Measurements from ENCODE around the gene RPH3AL. TPM values are rescaled to one million over a fixed set of nuclear protein-coding genes. Genes with fewer than 3 reads are reported as not detected.
"Not testable (repeated sequence)": the region's sequence is repeated elsewhere in the genome, so short reads cannot be mapped to it uniquely, and the experiment has no call there.

The RPH3AL gene
- total RNA-seq, 4 donors from 2014 or later = 24.3 to 90.5 (median 47.2) TPM

GRCh38 chr17:204427-205147, 148.0 kb downstream of the RPH3AL start:
- Histone ChIP-seq H3K9me3 (no peaks in the 10 kb centered on the region), H3K36me3 (no peaks in the 10 kb centered on the region), H3K27me3 (peaks cover 11% of the 10 kb centered on the region), H3K4me3 (no peak overlapping the region), H3K4me1 (peaks cover 0 to 6% (median 5%) of the 10 kb centered on the region in 4 donors), H3K27ac (no peak overlapping the region)
- DNase-seq = no peak
- TF ChIP-seq CTCF (IDR thresholded peaks at IDR 0.05) (no peak), POLR2A (IDR thresholded peaks at IDR 0.05) (no peak)
- 43 to 53% methylated on average over 4 to 11 of the region's 11 CpGs for WGBS, 2 donors (ENCODE audit: low coverage in 1 of 2)
- in situ Hi-C loops (cut with MboI; ENCODE audit: low pct_ligation_motif_present in 1 of 4, low pct_unique_long_range_greater_than_20kb in 1 of 4, low sequenced_read_pairs in 3 of 4) = no loop called here
- intact Hi-C loops (cut with DNase I; ENCODE audit: low total_unique reads) = no loop called here

GRCh38 chr17:202501-202951, 150.1 kb downstream of the RPH3AL start:
- TF ChIP-seq POLR2A (IDR thresholded peaks at IDR 0.05) = no peak
- TF ChIP-seq CTCF (IDR thresholded peaks at IDR 0.05) = no peak
- TF ChIP-seq POLR2AphosphoS5 (IDR thresholded peaks at IDR 0.05) = no peak
- no peak for TF ChIP-seq EP300 (IDR thresholded peaks at IDR 0.05; ENCODE audit: low read depth)
- Histone ChIP-seq H3K27me3 (peaks cover 13% of the 10 kb centered on the region), H3K4me1 (peaks cover 0 to 9% (median 0%) of the 10 kb centered on the region in 4 donors), H3K27ac (no peak overlapping the region), H3K36me3 (no peaks in the 10 kb centered on the region), H3K4me3 (no peak overlapping the region), H3K9me3 (no peaks in the 10 kb centered on the region)
- in situ Hi-C loops (cut with MboI; ENCODE audit: low pct_ligation_motif_present in 1 of 4, low pct_unique_long_range_greater_than_20kb in 1 of 4, low sequenced_read_pairs in 3 of 4) = no loop called here
- intact Hi-C loops (cut with DNase I; ENCODE audit: low total_unique reads) = no loop called here
- WGBS, 2 donors (ENCODE audit: low coverage in 1 of 2) = 79% methylated on average over 23 of the region's 23 CpGs; no CpG with 5 or more reads in 1 of the 2 donors
- DNase-seq = no peak

- H3K27ac ChIP-seq; H3K4me1 ChIP-seq; H3K4me3 ChIP-seq; H3K9me3 ChIP-seq; in situ Hi-C loops (cut with MboI; ENCODE audit: low pct_ligation_motif_present in 1 of 4, low pct_unique_long_range_greater_than_20kb in 1 of 4, low sequenced_read_pairs in 3 of 4); H3K36me3 ChIP-seq; DNase-seq: not testable (repeated sequence)
- 13 to 63% methylated on average over 4 to 9 of the region's 13 CpGs for WGBS, 2 donors (ENCODE audit: low coverage in 1 of 2)
- H3K27me3 ChIP-seq = peaks cover 13% of the 10 kb centered on the region
- intact Hi-C loops (cut with DNase I; ENCODE audit: low total_unique reads) = loop anchor here (2.0 kb wide), 1 partner anchor 25 kb away; no protein-coding TSS in a partner anchor
Observed at GRCh38 chr17:201736-202135, 150.9 kb downstream of the RPH3AL start.

- in situ Hi-C loops (cut with MboI; ENCODE audit: low pct_ligation_motif_present in 1 of 4, low pct_unique_long_range_greater_than_20kb in 1 of 4, low sequenced_read_pairs in 3 of 4); H3K4me1 ChIP-seq; H3K4me3 ChIP-seq; H3K9me3 ChIP-seq; DNase-seq; H3K36me3 ChIP-seq; H3K27ac ChIP-seq: not testable (repeated sequence)
- H3K27me3 ChIP-seq = peaks cover 13% of the 10 kb centered on the region
- 80% methylated on average over 13 of the region's 16 CpGs; no CpG with 5 or more reads in 1 of the 2 donors for WGBS, 2 donors (ENCODE audit: low coverage in 1 of 2)
- intact Hi-C loops (cut with DNase I; ENCODE audit: low total_unique reads) = loop anchor here (2.0 kb wide), 1 partner anchor 24 kb away; no protein-coding TSS in a partner anchor
Observed at GRCh38 chr17:201257-201656, 151.3 kb downstream of the RPH3AL start.

- TF ChIP-seq POLR2A (IDR thresholded peaks at IDR 0.05) (no peak), POLR2AphosphoS5 (IDR thresholded peaks at IDR 0.05) (no peak), EP300 (IDR thresholded peaks at IDR 0.05; ENCODE audit: low read depth) (no peak), CTCF (IDR thresholded peaks at IDR 0.05) (no peak)
- intact Hi-C loops (cut with DNase I; ENCODE audit: low total_unique reads) = loop anchor here (2.0 kb wide), 1 partner anchor 24 kb away; no protein-coding TSS in a partner anchor
- H3K27me3 ChIP-seq = peaks cover 16% of the 10 kb centered on the region
- in situ Hi-C loops (cut with MboI; ENCODE audit: low pct_ligation_motif_present in 1 of 4, low pct_unique_long_range_greater_than_20kb in 1 of 4, low sequenced_read_pairs in 3 of 4) = no loop called here
- H3K4me1 ChIP-seq = peaks cover 0 to 9% (median 0%) of the 10 kb centered on the region in 4 donors
- H3K4me3 ChIP-seq = no peak overlapping the region
- H3K36me3 ChIP-seq = no peaks in the 10 kb centered on the region
- no peak overlapping the region for H3K27ac ChIP-seq
- no peaks in the 10 kb centered on the region for H3K9me3 ChIP-seq
- no peak for DNase-seq
- 50% methylated on average over 10 of the region's 10 CpGs; no CpG with 5 or more reads in 1 of the 2 donors for WGBS, 2 donors (ENCODE audit: low coverage in 1 of 2)
Observed at GRCh38 chr17:200586-200985, 152.0 kb downstream of the RPH3AL start.

All from transverse colon (tissue), 4 donors.